WTC11 (cell line): Measurements from ENCODE around the gene TSPAN9. TPM values are rescaled to one million over a fixed set of nuclear protein-coding genes. Genes with fewer than 3 reads are reported as not detected.

ENCODE experiments used
- ATAC-seq: fragments of 200-7000 bp; cut with Tn5 transposase; 2 replicates; pipeline ENCODE4 v1.10.0; 2021; ENCODE audit warnings: mild to moderate bottlenecking, moderate library complexity
- CTCF ChIA-PET: fragments of 300-600 bp; sonication (Branson Sonifier 250); formaldehyde crosslinking; loops from one replicate; lab custom pipeline; 2021; ENCODE audit warnings: antibody characterized with exemption; lab: Charles Lee
- POLR2A ChIA-PET: fragments of 350-600 bp; sonication (Branson Sonifier 250); formaldehyde crosslinking; loops from one replicate; lab custom pipeline; 2021; ENCODE audit warnings: antibody characterized with exemption; lab: Charles Lee
- DNase-seq: peaks from one replicate; pipeline ENCODE4 v3.0.0; 2021; ENCODE audit warnings: low spot score
- H3K27ac Mint-ChIP-seq: 2 replicates; pipeline ENCODE4 v1.8.0; 2021; ENCODE audit warnings: mixed read lengths
- H3K27me3 Mint-ChIP-seq: 2 replicates; pipeline ENCODE4 v1.8.0; 2021; ENCODE audit warnings: low read depth, mild to moderate bottlenecking, moderate library complexity, mixed read lengths
- H3K36me3 Mint-ChIP-seq: 2 replicates; pipeline ENCODE4 v1.8.0; 2021; ENCODE audit warnings: mixed read lengths
- H3K4me1 Mint-ChIP-seq: 2 replicates; pipeline ENCODE4 v1.8.0; 2022; ENCODE audit warnings: mixed read lengths
- H3K4me3 Mint-ChIP-seq: 2 replicates; pipeline ENCODE4 v1.8.0; 2021; ENCODE audit warnings: mild to moderate bottlenecking, moderate library complexity, mixed read lengths
- H3K9me3 Mint-ChIP-seq: 2 replicates; pipeline ENCODE4 v1.8.0; 2021; ENCODE audit warnings: mixed read lengths
- AFF4 ChIP-seq: sonication (generic); formaldehyde crosslinking; IDR thresholded peaks from 2 replicates; pipeline ENCODE4 v1.8.1; 2023; ENCODE audit warnings: mild to moderate bottlenecking, missing genetic modification reagents, borderline replicate concordance
- ATF3 ChIP-seq: sonication (generic); formaldehyde crosslinking; conservative IDR thresholded peaks from 2 replicates; pipeline ENCODE4 v1.8.1; 2022; ENCODE audit warnings: mild to moderate bottlenecking, missing genetic modification reagents
- CREM ChIP-seq: sonication (generic); formaldehyde crosslinking; IDR thresholded peaks from 2 replicates; pipeline ENCODE4 v1.8.1; 2022; ENCODE audit warnings: mild to moderate bottlenecking, missing genetic modification reagents, moderate library complexity
- CTCF ChIP-seq: fragments of 200-600 bp; IDR thresholded peaks from 2 replicates; pipeline ENCODE4 v1.8.0; 2022; ENCODE audit warnings: antibody characterized with exemption
- FOXP4 ChIP-seq: sonication (generic); formaldehyde crosslinking; IDR thresholded peaks from 2 replicates; pipeline ENCODE4 v1.8.0; 2022; ENCODE audit warnings: mild to moderate bottlenecking, missing genetic modification reagents
- HMGXB4 ChIP-seq: sonication (generic); formaldehyde crosslinking; IDR thresholded peaks from 2 replicates; pipeline ENCODE4 v1.8.1; 2023; ENCODE audit warnings: mild to moderate bottlenecking, moderate library complexity, missing genetic modification reagents
- JUN ChIP-seq: sonication (generic); formaldehyde crosslinking; IDR thresholded peaks from 2 replicates; pipeline ENCODE4 v1.8.0; 2023; ENCODE audit warnings: mild to moderate bottlenecking, missing genetic modification reagents
- MAX ChIP-seq: sonication (generic); formaldehyde crosslinking; IDR thresholded peaks from 2 replicates; pipeline ENCODE4 v1.8.0; 2022; ENCODE audit warnings: mild to moderate bottlenecking, missing genetic modification reagents
- NFYB ChIP-seq: sonication (generic); formaldehyde crosslinking; conservative IDR thresholded peaks from 2 replicates; pipeline ENCODE4 v1.8.0; 2022; ENCODE audit warnings: low read depth, missing genetic modification reagents
- NR3C1 ChIP-seq: sonication (generic); formaldehyde crosslinking; conservative IDR thresholded peaks from 2 replicates; pipeline ENCODE4 v1.8.1; 2023; ENCODE audit warnings: low read depth, mild to moderate bottlenecking, missing genetic modification reagents
- PRRX2 ChIP-seq: fragments of 250-450 bp; sonication (Bioruptor Pico); IDR thresholded peaks from 2 replicates; pipeline ENCODE4 v1.8.0; 2021; ENCODE audit warnings: mild to moderate bottlenecking
- RORB ChIP-seq: fragments of 250-450 bp; sonication (Bioruptor Pico); IDR thresholded peaks from 2 replicates; pipeline ENCODE4 v1.9.0; 2021; ENCODE audit warnings: mild to moderate bottlenecking
- SMAD3 ChIP-seq: sonication (generic); formaldehyde crosslinking; IDR thresholded peaks from 2 replicates; pipeline ENCODE4 v1.8.0; 2022; ENCODE audit warnings: missing genetic modification reagents, mild to moderate bottlenecking, borderline replicate concordance
- ZNF138 ChIP-seq: sonication (generic); formaldehyde crosslinking; conservative IDR thresholded peaks from 2 replicates; pipeline ENCODE4 v1.8.1; 2022; ENCODE audit warnings: mild to moderate bottlenecking, moderate library complexity, missing genetic modification reagents
- ZNF232 ChIP-seq: sonication (generic); formaldehyde crosslinking; IDR thresholded peaks from 2 replicates; pipeline ENCODE4 v1.8.0; 2022; ENCODE audit warnings: mild to moderate bottlenecking, missing genetic modification reagents
- ZNF671 ChIP-seq: fragments of 250-450 bp; sonication (Bioruptor Pico); IDR thresholded peaks from 2 replicates; pipeline ENCODE4 v1.8.0; 2021; ENCODE audit warnings: mild to moderate bottlenecking
- total RNA-seq: library from RNA; stranded (reverse); gene quantifications from 3 replicates; pipeline ENCODE4 v1.2.3, GENCODE V29; 2021

TSPAN9 gene
- total RNA-seq, 1 experiment from 2014 or later, result 27.6 TPM

GRCh38 chr12:3192221-3192620 lies 115.0 kb downstream of the TSPAN9 start (continued):
- TF ChIP-seq NR3C1 (CRISPR knock-in tag) (no peak), MAX (CRISPR knock-in tag) (no peak), RORB (no peak), ZNF232 (CRISPR knock-in tag) (no peak), JUN (CRISPR knock-in tag) (no peak)

GRCh38 chr12:3193131-3193530 lies 116.0 kb downstream of the TSPAN9 start:
- DNase-seq (no peak), ATAC-seq (no peak)
- H3K4me1 Mint-ChIP-seq, result peaks cover 25% of the 10 kb centered on the region
- no peaks in the 10 kb centered on the region for H3K9me3 Mint-ChIP-seq
- no peaks in the 10 kb centered on the region; the same call in 1 of the 2 replicates for H3K27me3 Mint-ChIP-seq
- TF ChIP-seq ATF3 (CRISPR knock-in tag) (no peak), CTCF (no peak), SMAD3 (CRISPR knock-in tag) (no peak), NR3C1 (CRISPR knock-in tag) (no peak), FOXP4 (CRISPR knock-in tag) (no peak), NFYB (CRISPR knock-in tag) (no peak), PRRX2 (CRISPR knock-in tag) (no peak), CREM (CRISPR knock-in tag) (no peak), ZNF138 (CRISPR knock-in tag) (no peak), ZNF671 (no peak), HMGXB4 (CRISPR knock-in tag) (no peak), AFF4 (CRISPR knock-in tag) (no peak)
- H3K4me3 Mint-ChIP-seq, result no peak overlapping the region
- POLR2A ChIA-PET, result no interaction called here
- H3K27ac Mint-ChIP-seq, result peak overlapping the region; percentile 35; the same call in 1 of the 2 replicates
- no peaks in the 10 kb centered on the region for H3K36me3 Mint-ChIP-seq
- CTCF ChIA-PET, result interaction anchor here (0.6 to 4.2 kb wide), 10 partner anchors 9 to 107 kb away, joined by 3 to 27 read pairs (median 4); no protein-coding TSS in a partner anchor
